ENCODE measurements around the gene GNAO1.

DNA sequence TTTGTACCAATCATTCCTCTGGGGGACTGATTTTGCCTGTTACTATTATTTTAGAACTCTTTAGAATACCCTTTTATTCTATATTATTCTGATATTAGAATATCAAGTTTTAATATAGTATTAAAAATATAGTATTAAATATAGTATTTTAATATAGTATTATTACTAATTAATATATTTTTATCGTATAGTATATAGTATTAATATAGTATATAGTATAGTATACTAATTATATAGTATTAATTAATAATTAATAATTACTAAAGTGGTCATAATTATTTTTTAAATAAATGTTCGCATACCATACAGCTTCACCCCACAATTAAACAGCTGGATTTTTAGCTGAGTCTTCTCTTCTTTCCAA, 73.3 kb downstream of the GNAO1 start:
- TF ChIP-seq, protein P1, sequence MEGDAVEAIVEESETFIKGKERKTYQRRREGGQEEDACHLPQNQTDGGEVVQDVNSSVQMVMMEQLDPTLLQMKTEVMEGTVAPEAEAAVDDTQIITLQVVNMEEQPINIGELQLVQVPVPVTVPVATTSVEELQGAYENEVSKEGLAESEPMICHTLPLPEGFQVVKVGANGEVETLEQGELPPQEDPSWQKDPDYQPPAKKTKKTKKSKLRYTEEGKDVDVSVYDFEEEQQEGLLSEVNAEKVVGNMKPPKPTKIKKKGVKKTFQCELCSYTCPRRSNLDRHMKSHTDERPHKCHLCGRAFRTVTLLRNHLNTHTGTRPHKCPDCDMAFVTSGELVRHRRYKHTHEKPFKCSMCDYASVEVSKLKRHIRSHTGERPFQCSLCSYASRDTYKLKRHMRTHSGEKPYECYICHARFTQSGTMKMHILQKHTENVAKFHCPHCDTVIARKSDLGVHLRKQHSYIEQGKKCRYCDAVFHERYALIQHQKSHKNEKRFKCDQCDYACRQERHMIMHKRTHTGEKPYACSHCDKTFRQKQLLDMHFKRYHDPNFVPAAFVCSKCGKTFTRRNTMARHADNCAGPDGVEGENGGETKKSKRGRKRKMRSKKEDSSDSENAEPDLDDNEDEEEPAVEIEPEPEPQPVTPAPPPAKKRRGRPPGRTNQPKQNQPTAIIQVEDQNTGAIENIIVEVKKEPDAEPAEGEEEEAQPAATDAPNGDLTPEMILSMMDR (IDR thresholded peaks at IDR 0.05): no peak
- TF ChIP-seq EP300 (IDR thresholded peaks at IDR 0.05): no peak
